GM12874 (cell line): ENCODE results near the gene GAB2.
A peak's percentile ranks its signal among the peaks of the same experiment; 100 is the strongest.

Experiments
- TF ChIP-seq, protein P1 (sequence below): IDR thresholded peaks from 2 replicates; pipeline ENCODE4 v1.5.1; 2011; ENCODE audit warnings: low read depth, mild to moderate bottlenecking, control low read depth, low read length, moderate library complexity; ENCODE audit not compliant: insufficient read depth

Gene GAB2

DNA sequence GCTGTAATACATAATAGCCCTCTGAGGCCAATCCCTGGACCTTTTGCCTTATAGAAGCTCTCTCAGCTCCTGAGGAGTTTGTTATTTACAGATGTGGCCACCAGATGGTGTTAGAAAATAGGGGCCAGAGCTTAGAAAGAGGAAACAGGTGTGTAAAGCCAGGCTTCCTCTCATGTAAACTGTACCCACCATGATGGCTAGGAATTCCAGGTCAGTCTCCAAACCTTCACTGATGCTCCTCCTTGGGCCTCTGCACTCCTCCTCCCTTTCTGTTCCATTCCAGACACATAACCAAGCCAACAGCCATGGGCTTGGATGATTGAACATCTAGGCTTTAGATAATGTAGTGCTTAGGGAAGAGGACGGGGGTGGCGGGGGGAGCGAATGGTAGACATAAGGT is 189.2 kb downstream of the GAB2 start:
- TF ChIP-seq, protein P1, sequence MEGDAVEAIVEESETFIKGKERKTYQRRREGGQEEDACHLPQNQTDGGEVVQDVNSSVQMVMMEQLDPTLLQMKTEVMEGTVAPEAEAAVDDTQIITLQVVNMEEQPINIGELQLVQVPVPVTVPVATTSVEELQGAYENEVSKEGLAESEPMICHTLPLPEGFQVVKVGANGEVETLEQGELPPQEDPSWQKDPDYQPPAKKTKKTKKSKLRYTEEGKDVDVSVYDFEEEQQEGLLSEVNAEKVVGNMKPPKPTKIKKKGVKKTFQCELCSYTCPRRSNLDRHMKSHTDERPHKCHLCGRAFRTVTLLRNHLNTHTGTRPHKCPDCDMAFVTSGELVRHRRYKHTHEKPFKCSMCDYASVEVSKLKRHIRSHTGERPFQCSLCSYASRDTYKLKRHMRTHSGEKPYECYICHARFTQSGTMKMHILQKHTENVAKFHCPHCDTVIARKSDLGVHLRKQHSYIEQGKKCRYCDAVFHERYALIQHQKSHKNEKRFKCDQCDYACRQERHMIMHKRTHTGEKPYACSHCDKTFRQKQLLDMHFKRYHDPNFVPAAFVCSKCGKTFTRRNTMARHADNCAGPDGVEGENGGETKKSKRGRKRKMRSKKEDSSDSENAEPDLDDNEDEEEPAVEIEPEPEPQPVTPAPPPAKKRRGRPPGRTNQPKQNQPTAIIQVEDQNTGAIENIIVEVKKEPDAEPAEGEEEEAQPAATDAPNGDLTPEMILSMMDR, result peak; percentile 50

DNA sequence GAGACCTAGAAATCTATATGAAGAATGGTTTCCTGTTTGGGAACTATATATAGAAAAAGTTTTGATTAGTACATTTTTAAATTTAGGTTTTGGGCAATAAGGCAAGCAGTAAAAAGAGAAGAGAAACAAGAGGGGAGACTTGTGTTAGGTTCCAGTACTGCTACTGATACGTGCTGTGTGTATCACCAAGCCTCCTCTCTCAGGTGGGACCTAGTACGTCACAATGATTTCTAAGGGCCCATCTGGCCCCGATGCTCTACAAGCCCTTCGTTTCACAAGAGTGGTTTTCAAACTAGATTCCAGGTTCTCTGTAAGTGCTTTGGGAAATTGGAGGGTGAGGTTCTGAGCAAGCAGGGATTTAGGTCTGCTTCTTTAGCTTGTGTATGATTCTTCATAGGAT is 189.7 kb downstream of the GAB2 start:
- TF ChIP-seq, protein P1, result no peak

DNA sequence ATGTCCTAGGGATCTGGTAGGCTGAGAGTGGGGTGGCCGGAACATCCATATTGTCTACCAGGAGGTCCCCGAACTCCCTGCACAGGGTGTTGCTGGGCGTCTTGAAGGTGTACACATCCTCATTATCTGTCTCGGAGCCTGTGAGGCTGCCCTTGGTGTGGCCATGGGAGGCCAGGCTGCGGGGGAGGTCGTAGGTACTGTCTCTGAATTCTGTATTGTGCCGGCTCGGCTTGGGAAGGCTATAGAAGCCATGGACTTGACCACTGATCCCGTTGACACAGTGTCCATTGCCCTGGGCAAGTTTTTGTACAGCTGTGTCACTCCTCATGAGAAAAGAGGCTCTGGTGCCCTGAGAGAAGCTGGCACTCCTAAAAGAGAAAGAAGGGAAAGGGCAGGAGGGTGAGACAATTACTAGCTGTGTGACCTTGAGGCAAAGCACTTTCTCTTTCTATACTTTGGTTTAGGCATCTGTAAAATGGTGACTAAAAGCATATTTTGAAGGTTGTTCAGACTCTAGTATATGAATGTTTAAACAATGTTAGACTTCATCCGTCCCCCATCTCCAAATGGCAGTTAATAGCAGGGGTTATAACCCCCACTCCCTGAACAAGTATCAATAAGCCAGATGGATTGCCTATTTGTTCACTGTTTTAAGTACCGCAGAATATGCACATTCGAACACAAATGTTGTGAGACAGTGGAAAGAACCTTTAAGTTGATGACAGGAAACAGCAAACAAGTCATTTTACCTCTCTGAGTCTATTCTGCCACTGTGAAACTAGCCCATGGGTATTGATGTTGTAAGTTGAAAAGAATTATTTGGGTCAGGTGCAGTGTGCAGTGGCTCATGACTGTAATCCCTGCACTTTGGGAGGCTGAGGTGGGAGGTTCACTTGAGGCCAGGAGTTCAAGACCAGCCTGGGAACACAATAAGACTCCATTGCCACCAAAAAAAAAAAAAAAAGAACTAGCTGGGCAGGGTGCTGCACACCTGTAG is 190.6 kb downstream of the GAB2 start:
- TF ChIP-seq, protein P1, result no peak

DNA sequence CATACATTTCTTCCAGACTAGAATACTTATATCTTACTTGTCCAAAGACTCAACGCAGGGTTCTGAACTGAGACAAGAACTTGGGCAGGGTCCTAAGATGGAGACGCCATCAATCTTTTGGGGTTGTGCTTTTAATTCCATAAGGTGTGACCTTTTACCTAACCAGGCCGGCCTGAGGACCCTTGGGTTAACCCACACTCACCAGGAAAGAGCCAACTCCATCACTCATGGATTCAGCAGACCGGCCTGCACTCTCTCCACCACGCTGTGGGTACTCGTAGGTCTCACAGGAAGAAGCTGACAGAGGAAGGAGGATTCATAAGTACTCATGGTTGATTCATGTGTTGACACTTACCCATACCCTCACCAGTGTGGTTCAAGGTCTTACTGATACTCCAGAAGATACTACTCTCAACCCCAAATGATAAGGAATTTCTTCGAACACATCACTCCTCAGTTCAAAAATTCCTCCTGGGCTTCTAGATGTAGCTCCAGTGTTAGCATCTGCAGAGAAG is 192.7 kb downstream of the GAB2 start:
- TF ChIP-seq, protein P1, result no peak

DNA sequence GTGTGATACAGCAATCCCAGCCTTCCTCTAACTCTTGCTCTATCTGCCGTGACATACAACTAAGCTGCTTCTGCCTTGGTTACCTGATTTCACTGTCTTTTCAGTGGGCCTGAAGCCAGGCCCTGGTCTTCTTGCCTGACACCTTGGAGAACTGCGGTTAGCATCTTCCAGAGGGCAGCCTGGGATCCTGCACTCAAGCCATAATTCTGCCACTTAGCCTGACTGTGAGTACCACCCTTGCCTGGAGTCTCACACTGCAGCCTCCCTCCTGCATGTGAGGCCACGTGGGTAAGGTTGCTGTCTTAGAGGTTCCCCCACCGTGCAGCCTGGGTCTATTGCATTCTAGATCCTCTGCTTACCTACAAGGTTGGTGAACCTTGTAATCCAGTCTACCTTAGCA is 193.1 kb downstream of the GAB2 start:
- TF ChIP-seq, protein P1, result no peak

DNA sequence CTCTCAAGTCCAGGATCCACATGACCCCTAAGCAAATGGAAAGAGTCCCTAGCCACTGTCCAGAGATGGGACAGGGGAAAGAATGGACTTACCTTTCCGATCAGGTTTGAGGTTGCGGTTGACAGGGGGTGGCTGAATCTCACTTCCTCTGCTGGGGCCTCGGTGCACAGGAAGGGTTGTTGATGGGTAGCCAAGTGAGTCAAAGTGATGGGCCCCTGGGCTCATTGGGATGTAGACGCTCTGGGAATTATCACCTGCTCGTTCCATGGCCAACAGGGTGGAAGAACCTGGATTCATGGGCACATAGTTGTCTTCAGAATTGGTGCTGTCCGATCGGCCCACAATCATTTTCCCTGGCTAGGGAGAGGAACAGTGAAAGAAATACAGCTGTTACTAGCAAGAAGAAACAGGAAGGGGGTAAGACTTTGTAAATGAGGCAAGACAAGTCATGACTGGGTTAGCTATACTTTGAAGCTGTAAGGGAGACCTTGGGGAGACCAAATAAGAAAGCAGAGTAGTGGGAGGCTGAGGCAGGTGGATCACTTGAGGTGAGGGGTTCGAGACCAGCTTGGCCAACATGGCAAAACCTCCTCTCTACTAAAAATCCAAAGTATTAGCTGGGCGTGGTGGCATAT is 194.2 kb downstream of the GAB2 start:
- TF ChIP-seq, protein P1, result no peak

DNA sequence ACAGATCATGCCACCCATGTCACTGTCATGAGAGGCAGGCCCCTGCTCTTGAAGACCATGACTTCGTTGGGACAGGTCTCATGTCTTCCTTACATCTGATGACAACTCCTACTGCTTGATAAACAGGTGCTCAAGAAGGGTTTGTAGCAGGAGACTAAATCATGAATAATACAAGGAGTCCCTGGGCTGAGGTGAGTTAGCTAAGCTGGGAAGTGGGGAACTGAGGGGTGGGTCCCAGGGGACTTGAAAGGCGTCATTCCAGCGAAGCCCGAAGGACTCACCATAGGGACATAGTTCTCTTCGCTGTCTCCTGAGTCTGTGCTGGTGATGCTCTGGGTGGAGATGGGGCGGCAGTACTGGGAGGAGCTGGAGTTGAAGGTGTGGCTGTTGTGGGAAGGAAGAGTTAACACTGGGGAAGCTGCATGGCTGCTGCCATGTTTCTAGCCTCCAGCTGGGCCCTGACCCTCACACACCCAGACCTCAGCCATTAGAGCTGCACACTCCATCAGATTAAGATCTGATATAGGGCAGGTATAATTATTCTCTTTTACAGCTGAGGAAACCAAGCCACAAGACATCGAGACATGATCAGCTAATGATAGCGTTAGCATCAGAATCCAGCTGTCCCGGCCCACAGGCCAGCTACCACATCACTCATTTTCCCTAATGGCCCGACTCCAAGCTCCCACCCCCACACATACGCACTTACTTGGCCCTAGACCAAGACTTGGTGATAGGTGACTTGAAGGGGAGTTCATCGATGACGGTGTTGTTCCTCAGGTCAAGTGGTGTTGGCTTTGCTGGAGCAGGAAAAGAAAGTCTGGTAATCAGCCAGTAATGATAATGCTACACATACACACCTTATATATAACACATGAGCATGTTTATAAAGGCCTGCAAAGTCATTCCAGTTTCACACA is 196.0 kb downstream of the GAB2 start:
- TF ChIP-seq, protein P1, result no peak
